GM12864 (cell line): ENCODE data around the gene TSHR.
A peak's percentile ranks its signal among the peaks of the same experiment; 100 is the strongest.
"Not testable (repeated sequence)": the region's sequence is repeated elsewhere in the genome, so short reads cannot be mapped to it uniquely, and the experiment has no call there.

Experiments
- DNase-seq: peaks from one replicate; pipeline ENCODE4 v3.0.0-alpha.2; 2011; ENCODE audit warnings: low read depth
- H3K4me3 ChIP-seq: 2 replicates; pipeline ENCODE4 v1.5.1; 2011; ENCODE audit warnings: mild to moderate bottlenecking, low read depth, low read length, control low read depth
- CTCF ChIP-seq: IDR thresholded peaks from 2 replicates; pipeline ENCODE4 v1.5.1; 2011; ENCODE audit warnings: low read depth, mild to moderate bottlenecking, moderate library complexity, low read length, control low read depth, inconsistent platforms; ENCODE audit errors: missing control alignments

Gene TSHR

GRCh38 chr14:80948291-80948690 is 7.1 kb upstream of the TSHR start:
- H3K4me3 ChIP-seq = no peak overlapping the region
- no peak for TF ChIP-seq CTCF
- DNase-seq = no peak

GRCh38 chr14:80951491-80951890 is 3.9 kb upstream of the TSHR start:
- TF ChIP-seq CTCF = no peak
- no peak overlapping the region for H3K4me3 ChIP-seq
- DNase-seq = no peak

- not testable (repeated sequence) for H3K4me3 ChIP-seq, DNase-seq
Measured at GRCh38 chr14:80953211-80953610, 2.2 kb upstream of the TSHR start.

DNA sequence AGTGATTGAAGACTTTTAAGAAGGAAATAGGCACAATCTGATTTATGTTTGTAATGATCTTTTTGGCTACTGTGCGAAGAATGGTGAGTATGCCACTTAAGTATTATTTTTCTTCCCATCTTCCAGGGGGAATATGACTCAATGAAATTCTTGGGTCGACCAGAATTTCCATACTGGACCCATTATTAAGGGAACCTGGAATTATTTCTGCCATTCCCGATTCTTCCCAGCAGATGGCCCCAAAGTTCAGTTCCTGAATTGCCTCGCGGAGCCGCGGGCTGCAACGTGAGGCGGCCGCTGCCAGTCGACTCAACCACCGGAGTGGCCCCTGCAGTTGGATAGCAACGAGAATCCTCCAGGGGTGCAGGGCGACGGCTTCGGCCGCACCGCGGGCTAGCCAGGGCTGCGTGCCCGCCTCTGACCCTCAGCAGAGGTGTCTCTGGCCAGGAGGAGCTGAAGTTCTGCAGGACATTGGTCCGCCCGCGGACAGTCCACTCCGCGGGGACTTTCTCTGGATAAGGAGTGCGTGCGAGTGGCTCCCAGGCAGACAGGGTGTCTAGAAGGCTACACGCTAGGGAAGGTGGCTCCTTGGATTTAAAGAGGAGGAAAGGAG is 628 bp upstream of the TSHR start:
- peak; percentile 75 for TF ChIP-seq CTCF
- no peak for DNase-seq
- peak overlapping the region; percentile 36 for H3K4me3 ChIP-seq

GRCh38 chr14:80956102-80956501 is 681 bp downstream of the TSHR start:
- no peak for DNase-seq
- TF ChIP-seq CTCF = no peak

GRCh38 chr14:80956922-80957321 is 1.5 kb downstream of the TSHR start:
- no peak for DNase-seq
- no peak for TF ChIP-seq CTCF
- H3K4me3 ChIP-seq = no peak overlapping the region

More at GRCh38 chr14:80956102-80956501, 681 bp downstream of the TSHR start:
- no peak overlapping the region for H3K4me3 ChIP-seq

- no peak overlapping the region for H3K4me3 ChIP-seq
- no peak for TF ChIP-seq CTCF
- no peak for DNase-seq
Measured at GRCh38 chr14:80957613-80958012, 2.2 kb downstream of the TSHR start.
